ENCODE results near the gene GPR25. TPM values are rescaled to one million over a fixed set of nuclear protein-coding genes. Genes with fewer than 3 reads are reported as not detected.
A peak's percentile ranks its signal among the peaks of the same experiment; 100 is the strongest.

The GPR25 gene
- total RNA-seq, 4 donors from 2014 or later: 0.48 TPM; not detected in 3

DNA sequence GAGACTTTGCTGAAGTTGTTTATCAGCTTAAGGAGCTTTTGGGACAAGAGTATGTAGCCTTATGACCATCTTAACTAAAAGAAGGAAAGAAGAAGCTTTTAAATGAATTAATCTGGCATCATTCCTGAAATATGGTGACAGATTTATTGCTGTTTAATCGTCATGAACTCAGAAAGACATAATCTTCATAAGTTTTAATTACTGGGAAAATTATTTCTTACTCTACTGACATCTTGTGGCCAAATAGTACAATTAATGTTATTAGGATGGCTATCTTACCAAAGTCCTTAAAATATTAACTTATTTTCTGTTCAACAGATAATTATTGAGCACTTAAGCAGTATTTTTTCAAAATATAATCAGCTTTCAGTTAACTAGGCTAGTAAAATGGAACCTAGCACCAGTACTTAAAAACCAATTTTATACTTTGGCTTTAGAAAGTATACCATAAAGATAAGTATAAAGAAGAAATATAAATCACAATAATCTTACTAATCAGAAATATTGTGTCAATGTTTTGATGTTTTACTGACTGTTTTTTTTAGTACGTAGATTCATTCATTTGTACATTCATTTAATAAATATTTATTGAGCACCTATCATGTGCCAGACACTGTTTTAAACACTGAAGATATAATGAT lies 34.7 kb upstream of the GPR25 start:
- H3K4me1 ChIP-seq: peaks cover 0 to 4% (median 0%) of the 10 kb centered on the region in 4 donors
- H3K36me3 ChIP-seq: peaks cover 0 to 7% (median 0%) of the 10 kb centered on the region in 4 donors
- no peaks in the 10 kb centered on the region for H3K9me3 ChIP-seq
- intact Hi-C loops (cut with DNase I; ENCODE audit: low total_unique reads): no loop called here
- TF ChIP-seq, protein P1, sequence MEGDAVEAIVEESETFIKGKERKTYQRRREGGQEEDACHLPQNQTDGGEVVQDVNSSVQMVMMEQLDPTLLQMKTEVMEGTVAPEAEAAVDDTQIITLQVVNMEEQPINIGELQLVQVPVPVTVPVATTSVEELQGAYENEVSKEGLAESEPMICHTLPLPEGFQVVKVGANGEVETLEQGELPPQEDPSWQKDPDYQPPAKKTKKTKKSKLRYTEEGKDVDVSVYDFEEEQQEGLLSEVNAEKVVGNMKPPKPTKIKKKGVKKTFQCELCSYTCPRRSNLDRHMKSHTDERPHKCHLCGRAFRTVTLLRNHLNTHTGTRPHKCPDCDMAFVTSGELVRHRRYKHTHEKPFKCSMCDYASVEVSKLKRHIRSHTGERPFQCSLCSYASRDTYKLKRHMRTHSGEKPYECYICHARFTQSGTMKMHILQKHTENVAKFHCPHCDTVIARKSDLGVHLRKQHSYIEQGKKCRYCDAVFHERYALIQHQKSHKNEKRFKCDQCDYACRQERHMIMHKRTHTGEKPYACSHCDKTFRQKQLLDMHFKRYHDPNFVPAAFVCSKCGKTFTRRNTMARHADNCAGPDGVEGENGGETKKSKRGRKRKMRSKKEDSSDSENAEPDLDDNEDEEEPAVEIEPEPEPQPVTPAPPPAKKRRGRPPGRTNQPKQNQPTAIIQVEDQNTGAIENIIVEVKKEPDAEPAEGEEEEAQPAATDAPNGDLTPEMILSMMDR (IDR thresholded peaks at IDR 0.05): peak; percentile 27 to 44 (median 32)
- no peak for TF ChIP-seq EP300 (IDR thresholded peaks at IDR 0.05; ENCODE audit: low read depth)
- no peak for TF ChIP-seq POLR2AphosphoS5 (IDR thresholded peaks at IDR 0.05)
- H3K4me3 ChIP-seq: no peak overlapping the region
- in situ Hi-C loops (cut with MboI; ENCODE audit: low pct_ligation_motif_present in 1 of 4, low pct_unique_long_range_greater_than_20kb in 1 of 4, low sequenced_read_pairs in 3 of 4): no loop called here
- no peak for DNase-seq
- no peak overlapping the region for H3K27ac ChIP-seq
- H3K27me3 ChIP-seq: no peaks in the 10 kb centered on the region
- WGBS, 2 donors (ENCODE audit: low coverage in 1 of 2): 30 to 48% methylated on average over 2 of the region's 2 CpGs

DNA sequence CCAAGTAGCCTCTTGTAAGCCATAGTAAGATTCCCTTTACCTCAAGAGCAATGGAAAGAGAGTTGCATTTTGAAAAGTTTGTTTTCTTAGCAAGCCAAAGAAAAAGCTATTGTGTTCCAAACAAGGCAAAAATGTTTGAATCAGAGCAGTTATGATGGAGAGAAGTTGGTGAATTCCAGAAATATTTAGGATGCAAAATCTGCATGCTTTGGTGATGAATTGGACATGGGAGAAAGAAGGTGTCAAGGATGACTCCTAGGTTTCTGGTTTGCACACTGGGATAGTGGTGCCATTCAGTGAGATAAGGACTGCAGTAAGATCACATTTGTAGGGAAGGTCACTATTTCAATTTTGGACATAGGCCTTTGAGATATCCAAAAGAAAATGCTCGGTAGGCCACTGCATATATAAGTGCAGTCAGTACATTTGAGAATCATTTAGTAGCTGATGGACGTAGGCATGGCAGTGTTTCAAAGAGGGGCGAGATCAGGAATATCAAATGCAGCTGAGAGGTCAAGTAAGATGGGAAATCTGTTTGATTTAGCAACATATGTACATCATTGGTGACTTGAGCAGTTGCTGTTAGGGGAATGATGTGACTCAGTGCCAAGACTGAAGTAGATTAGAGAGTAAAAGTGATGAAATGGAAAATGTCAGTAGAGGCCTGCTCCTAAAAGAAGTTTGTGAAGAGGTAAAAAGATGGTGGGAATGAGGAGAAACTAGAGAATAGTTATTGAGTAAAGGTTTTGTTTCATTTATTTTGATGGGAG lies 33.9 kb upstream of the GPR25 start:
- DNase-seq: no peak
- Histone ChIP-seq H3K9me3 (no peaks in the 10 kb centered on the region), H3K4me1 (peaks cover 0 to 4% (median 0%) of the 10 kb centered on the region in 4 donors), H3K36me3 (peaks cover 0 to 7% (median 0%) of the 10 kb centered on the region in 4 donors), H3K27ac (no peak overlapping the region), H3K4me3 (no peak overlapping the region), H3K27me3 (no peaks in the 10 kb centered on the region)
- WGBS, 2 donors (ENCODE audit: low coverage in 1 of 2): 87 to 100% methylated on average over 3 of the region's 3 CpGs
- intact Hi-C loops (cut with DNase I; ENCODE audit: low total_unique reads) (no loop called here), in situ Hi-C loops (cut with MboI; ENCODE audit: low pct_ligation_motif_present in 1 of 4, low pct_unique_long_range_greater_than_20kb in 1 of 4, low sequenced_read_pairs in 3 of 4) (no loop called here)
- TF ChIP-seq POLR2AphosphoS5 (IDR thresholded peaks at IDR 0.05) (no peak), POLR2A (IDR thresholded peaks at IDR 0.05) (no peak), EP300 (IDR thresholded peaks at IDR 0.05; ENCODE audit: low read depth) (no peak)
- TF ChIP-seq, protein P1 (IDR thresholded peaks at IDR 0.05): no peak

DNA sequence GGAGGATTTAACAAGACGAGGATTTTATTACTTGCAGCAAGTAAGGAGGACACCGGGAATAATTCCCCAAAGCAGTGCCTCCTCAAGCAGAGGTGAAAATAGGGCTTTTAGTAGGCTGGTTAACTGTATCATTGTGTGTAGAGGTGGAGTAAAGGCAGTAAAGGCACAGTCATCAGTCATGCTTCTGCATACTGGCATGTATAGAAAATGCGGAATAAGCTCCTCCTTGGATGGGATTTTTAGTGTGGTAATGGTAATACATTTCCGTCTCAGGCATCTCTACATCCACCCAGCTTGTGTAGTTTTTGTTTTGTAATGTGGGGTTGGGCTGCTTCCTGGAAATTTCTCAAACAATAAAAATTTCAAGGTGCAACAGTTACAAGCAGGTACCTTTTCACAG lies 27.4 kb upstream of the GPR25 start:
- Histone ChIP-seq H3K9me3 (no peaks in the 10 kb centered on the region), H3K36me3 (peaks cover 0 to 24% (median 9%) of the 10 kb centered on the region in 4 donors), H3K4me3 (no peak overlapping the region), H3K4me1 (no peaks in the 10 kb centered on the region), H3K27me3 (no peaks in the 10 kb centered on the region), H3K27ac (no peak overlapping the region)
- 94 to 100% methylated on average over 2 to 4 of the region's 4 CpGs for WGBS, 2 donors (ENCODE audit: low coverage in 1 of 2)
- TF ChIP-seq, protein P1 (IDR thresholded peaks at IDR 0.05): no peak
- no peak for TF ChIP-seq EP300 (IDR thresholded peaks at IDR 0.05; ENCODE audit: low read depth)
- no peak for TF ChIP-seq POLR2A (IDR thresholded peaks at IDR 0.05)
- no peak for TF ChIP-seq POLR2AphosphoS5 (IDR thresholded peaks at IDR 0.05)
- intact Hi-C loops (cut with DNase I; ENCODE audit: low total_unique reads): no loop called here
- no peak for DNase-seq
- in situ Hi-C loops (cut with MboI; ENCODE audit: low pct_ligation_motif_present in 1 of 4, low pct_unique_long_range_greater_than_20kb in 1 of 4, low sequenced_read_pairs in 3 of 4): no loop called here

DNA sequence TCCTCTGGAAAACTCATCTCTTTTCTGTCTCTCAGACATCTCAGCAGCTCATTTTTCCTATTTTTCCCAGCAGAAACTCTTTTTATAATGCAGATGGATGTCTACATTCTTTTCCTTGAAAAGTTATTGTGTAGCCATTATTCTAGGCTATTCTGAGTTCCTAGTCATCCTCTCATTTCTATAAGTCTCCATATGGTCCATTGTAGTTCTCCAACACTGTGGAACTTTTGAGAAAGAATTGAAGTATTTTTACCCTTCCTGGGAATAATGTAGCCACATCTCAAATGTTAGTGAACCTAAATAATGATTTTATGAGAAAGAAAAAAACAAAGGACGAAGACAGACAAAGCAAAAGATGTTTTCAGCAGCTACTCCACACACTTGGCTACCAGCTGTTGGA lies 26.4 kb upstream of the GPR25 start:
- H3K27ac ChIP-seq: no peak overlapping the region
- no peak overlapping the region for H3K4me3 ChIP-seq
- no peaks in the 10 kb centered on the region for H3K4me1 ChIP-seq
- no peaks in the 10 kb centered on the region for H3K27me3 ChIP-seq
- in situ Hi-C loops (cut with MboI; ENCODE audit: low pct_ligation_motif_present in 1 of 4, low pct_unique_long_range_greater_than_20kb in 1 of 4, low sequenced_read_pairs in 3 of 4): no loop called here
- WGBS, 2 donors (ENCODE audit: low coverage in 1 of 2): 88 to 91% methylated on average over 1 of the region's 1 CpG
- peaks cover 0 to 24% (median 9%) of the 10 kb centered on the region in 4 donors for H3K36me3 ChIP-seq
- DNase-seq: no peak
- no peaks in the 10 kb centered on the region for H3K9me3 ChIP-seq
- intact Hi-C loops (cut with DNase I; ENCODE audit: low total_unique reads): no loop called here
- TF ChIP-seq POLR2AphosphoS5 (IDR thresholded peaks at IDR 0.05): no peak
- no peak for TF ChIP-seq EP300 (IDR thresholded peaks at IDR 0.05; ENCODE audit: low read depth)
- no peak for TF ChIP-seq POLR2A (IDR thresholded peaks at IDR 0.05)
- TF ChIP-seq, protein P1 (IDR thresholded peaks at IDR 0.05): no peak
